Measurements from ENCODE around the gene MAP3K12.

Gene MAP3K12

DNA sequence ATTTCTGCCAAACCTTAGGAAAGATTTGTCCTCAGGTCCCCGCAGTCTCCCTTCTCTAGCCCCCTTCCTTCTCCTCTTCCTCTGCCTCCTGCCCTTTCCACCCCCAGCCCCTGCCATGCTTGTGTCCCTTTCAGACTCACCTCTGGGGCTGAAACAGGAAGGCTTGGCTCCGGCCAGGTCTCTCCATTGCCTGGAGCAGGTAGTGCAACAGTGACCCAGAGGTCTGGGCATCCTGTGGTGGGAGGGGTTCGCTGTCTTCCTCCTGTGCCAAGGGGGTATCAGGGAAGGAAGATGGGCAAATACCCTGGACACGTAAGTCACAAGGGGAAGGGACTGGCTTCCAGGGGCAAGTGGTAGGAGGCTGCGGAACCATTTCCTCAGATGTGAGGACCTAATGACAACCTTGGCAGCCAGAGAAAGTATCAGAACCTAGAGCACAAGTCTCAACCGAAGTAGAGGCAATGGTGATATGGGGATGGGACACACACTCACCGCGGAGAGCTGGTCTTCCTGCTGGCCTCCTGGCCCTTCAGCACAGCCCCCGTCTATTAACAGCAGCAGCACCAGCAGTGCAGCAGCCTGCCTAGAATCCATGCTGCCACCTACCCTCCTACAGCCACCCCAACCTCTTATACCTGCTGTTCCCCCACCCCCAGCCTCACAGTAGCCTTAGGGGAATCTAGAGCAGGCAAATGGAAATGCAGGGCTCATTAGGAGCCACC lies 7.8 kb upstream of the MAP3K12 start, which contains the start of gene NPFF:
Gene NPFF, minus strand, starts transcription at position 604 of the 722 bp plus-strand sequence. Its CDS starts 10 bp downstream, at position 594.
- no peak for DNase-seq (ENCODE audit: low read depth)
- no peaks in the 10 kb centered on the region for H3K9me3 ChIP-seq (ENCODE audit: control insufficient read depth, low read length)
- peaks cover 40% of the 10 kb centered on the region for H3K4me1 ChIP-seq (ENCODE audit: control insufficient read depth, insufficient read depth, low read length)
- H3K4me3 ChIP-seq (ENCODE audit: low read length) = no peak within 1 kb of the TSS
- H3K9ac ChIP-seq (ENCODE audit: low read length) = peak within 1 kb of the TSS; percentile 78
- no peaks in the 10 kb centered on the region for H3K27me3 ChIP-seq (replicated peaks; ENCODE audit: control insufficient read depth, insufficient read depth, low read length)
- H3K36me3 ChIP-seq (ENCODE audit: control insufficient read depth, insufficient read depth, low read length, severe bottlenecking) = peaks cover 42% of the 10 kb centered on the region

DNA sequence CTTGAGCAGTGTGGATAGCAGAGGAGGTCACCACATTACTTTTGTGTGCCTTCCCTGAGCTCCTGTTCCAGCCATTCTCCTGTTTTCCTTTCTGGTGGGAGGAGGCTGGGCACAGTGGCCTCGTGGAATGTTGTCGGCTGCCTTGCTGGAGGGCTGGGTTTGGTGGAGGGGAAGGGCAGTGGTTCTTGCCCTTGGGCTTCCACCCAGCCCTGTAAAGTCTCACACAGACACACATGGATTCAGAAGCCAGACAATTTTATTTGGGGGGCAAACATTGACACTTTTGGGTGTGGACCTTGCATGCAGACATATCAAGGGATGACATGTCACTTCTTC lies 7.2 kb upstream of the MAP3K12 start:
- peak overlapping the region; percentile 78 for H3K9ac ChIP-seq (ENCODE audit: low read length)
- no peak overlapping the region for H3K4me3 ChIP-seq (ENCODE audit: low read length)
- H3K36me3 ChIP-seq (ENCODE audit: control insufficient read depth, insufficient read depth, low read length, severe bottlenecking) = peaks cover 36% of the 10 kb centered on the region
- no peaks in the 10 kb centered on the region for H3K9me3 ChIP-seq (ENCODE audit: control insufficient read depth, low read length)
- peaks cover 46% of the 10 kb centered on the region for H3K4me1 ChIP-seq (ENCODE audit: control insufficient read depth, insufficient read depth, low read length)
- no peaks in the 10 kb centered on the region for H3K27me3 ChIP-seq (replicated peaks; ENCODE audit: control insufficient read depth, insufficient read depth, low read length)
- no peak for DNase-seq (ENCODE audit: low read depth)

GRCh38 chr12:53505555-53506449 lies 6.5 kb upstream of the MAP3K12 start:
- Histone ChIP-seq H3K4me3 (ENCODE audit: low read length) (no peak overlapping the region), H3K27me3 (replicated peaks; ENCODE audit: control insufficient read depth, insufficient read depth, low read length) (no peaks in the 10 kb centered on the region), H3K4me1 (ENCODE audit: control insufficient read depth, insufficient read depth, low read length) (peaks cover 47% of the 10 kb centered on the region), H3K9me3 (ENCODE audit: control insufficient read depth, low read length) (no peaks in the 10 kb centered on the region), H3K36me3 (ENCODE audit: control insufficient read depth, insufficient read depth, low read length, severe bottlenecking) (peaks cover 31% of the 10 kb centered on the region), H3K9ac (ENCODE audit: low read length) (peak overlapping the region; percentile 78)
- DNase-seq (ENCODE audit: low read depth) = no peak

GRCh38 chr12:53505086-53505485 lies 5.8 kb upstream of the MAP3K12 start:
- Histone ChIP-seq H3K27me3 (replicated peaks; ENCODE audit: control insufficient read depth, insufficient read depth, low read length) (no peaks in the 10 kb centered on the region), H3K36me3 (ENCODE audit: control insufficient read depth, insufficient read depth, low read length, severe bottlenecking) (peaks cover 27% of the 10 kb centered on the region), H3K4me1 (ENCODE audit: control insufficient read depth, insufficient read depth, low read length) (peaks cover 49% of the 10 kb centered on the region), H3K9me3 (ENCODE audit: control insufficient read depth, low read length) (no peaks in the 10 kb centered on the region), H3K9ac (ENCODE audit: low read length) (peak overlapping the region; percentile 78), H3K4me3 (ENCODE audit: low read length) (no peak overlapping the region)
- peak; percentile 40 for DNase-seq (ENCODE audit: low read depth)

GRCh38 chr12:53504004-53504920 lies 5.0 kb upstream of the MAP3K12 start:
- Histone ChIP-seq H3K9me3 (ENCODE audit: control insufficient read depth, low read length) (no peaks in the 10 kb centered on the region), H3K9ac (ENCODE audit: low read length) (peak overlapping the region; percentile 99), H3K27me3 (replicated peaks; ENCODE audit: control insufficient read depth, insufficient read depth, low read length) (no peaks in the 10 kb centered on the region), H3K4me3 (ENCODE audit: low read length) (no peak overlapping the region), H3K36me3 (ENCODE audit: control insufficient read depth, insufficient read depth, low read length, severe bottlenecking) (peaks cover 27% of the 10 kb centered on the region), H3K4me1 (ENCODE audit: control insufficient read depth, insufficient read depth, low read length) (peaks cover 54% of the 10 kb centered on the region)
- DNase-seq (ENCODE audit: low read depth) = no peak

DNA sequence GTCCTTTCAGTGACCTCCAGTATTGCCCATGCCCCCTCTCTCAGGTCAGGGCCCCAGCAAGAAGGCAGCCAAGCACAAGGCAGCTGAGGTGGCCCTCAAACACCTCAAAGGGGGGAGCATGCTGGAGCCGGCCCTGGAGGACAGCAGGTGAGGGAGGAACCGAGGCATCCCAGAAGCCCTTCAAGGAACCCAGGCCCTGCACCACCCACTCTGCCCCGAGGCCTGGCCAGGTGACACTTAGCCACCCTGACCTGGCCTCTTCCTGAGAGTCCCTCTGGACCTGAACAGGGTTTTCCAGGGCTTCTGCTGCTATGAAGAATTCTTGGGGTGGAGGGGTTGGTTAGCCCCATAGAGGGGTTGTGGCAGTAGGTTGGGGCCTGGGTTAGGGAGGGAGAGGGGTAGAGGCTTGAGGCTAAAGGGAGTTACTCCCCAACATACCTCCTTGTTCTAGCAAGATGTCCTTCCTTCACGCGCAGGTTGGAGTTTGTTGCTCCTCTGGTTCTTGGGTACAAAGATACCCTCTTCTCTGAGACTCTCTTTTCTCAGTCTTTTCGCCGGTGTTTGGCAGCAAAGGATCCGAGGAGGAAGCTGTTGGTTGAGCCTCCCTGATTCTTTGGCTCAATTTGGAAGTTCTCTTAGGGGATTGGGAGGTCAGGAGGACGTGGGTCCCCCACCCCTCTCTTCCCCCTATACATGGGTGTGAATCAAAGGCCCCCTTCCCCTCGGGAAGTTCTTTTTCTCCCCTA lies 3.9 kb upstream of the MAP3K12 start:
- Histone ChIP-seq H3K4me3 (ENCODE audit: low read length) (peak overlapping the region; percentile 56), H3K9ac (ENCODE audit: low read length) (peak overlapping the region; percentile 99), H3K27me3 (replicated peaks; ENCODE audit: control insufficient read depth, insufficient read depth, low read length) (no peaks in the 10 kb centered on the region), H3K36me3 (ENCODE audit: control insufficient read depth, insufficient read depth, low read length, severe bottlenecking) (peaks cover 22% of the 10 kb centered on the region), H3K4me1 (ENCODE audit: control insufficient read depth, insufficient read depth, low read length) (peaks cover 63% of the 10 kb centered on the region), H3K9me3 (ENCODE audit: control insufficient read depth, low read length) (no peaks in the 10 kb centered on the region)
- no peak for DNase-seq (ENCODE audit: low read depth)

DNA sequence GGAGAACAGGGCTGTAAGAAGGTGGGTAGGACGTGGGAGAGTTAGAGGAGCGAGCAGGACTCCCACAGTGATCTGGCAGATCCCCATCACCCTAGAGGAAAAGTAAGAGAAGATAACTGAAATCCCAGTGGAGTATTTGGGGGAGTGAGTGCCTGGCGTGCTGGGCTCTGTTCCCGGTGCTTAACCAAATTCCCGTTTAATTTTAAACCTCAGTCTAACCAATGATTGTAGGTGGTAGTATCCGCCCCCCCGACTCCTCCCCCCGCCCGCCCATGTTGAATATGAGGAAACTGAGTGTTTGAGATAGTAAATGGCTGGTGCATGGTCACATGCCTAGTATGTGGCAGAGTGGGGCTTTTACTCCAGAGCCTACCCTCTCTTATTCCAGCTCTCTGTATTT lies 3.1 kb upstream of the MAP3K12 start:
- Histone ChIP-seq H3K4me1 (ENCODE audit: control insufficient read depth, insufficient read depth, low read length) (peaks cover 66% of the 10 kb centered on the region), H3K9me3 (ENCODE audit: control insufficient read depth, low read length) (no peaks in the 10 kb centered on the region), H3K4me3 (ENCODE audit: low read length) (peak overlapping the region; percentile 95), H3K36me3 (ENCODE audit: control insufficient read depth, insufficient read depth, low read length, severe bottlenecking) (peaks cover 20% of the 10 kb centered on the region), H3K9ac (ENCODE audit: low read length) (peak overlapping the region; percentile 99), H3K27me3 (replicated peaks; ENCODE audit: control insufficient read depth, insufficient read depth, low read length) (no peaks in the 10 kb centered on the region)
- no peak for DNase-seq (ENCODE audit: low read depth)

DNA sequence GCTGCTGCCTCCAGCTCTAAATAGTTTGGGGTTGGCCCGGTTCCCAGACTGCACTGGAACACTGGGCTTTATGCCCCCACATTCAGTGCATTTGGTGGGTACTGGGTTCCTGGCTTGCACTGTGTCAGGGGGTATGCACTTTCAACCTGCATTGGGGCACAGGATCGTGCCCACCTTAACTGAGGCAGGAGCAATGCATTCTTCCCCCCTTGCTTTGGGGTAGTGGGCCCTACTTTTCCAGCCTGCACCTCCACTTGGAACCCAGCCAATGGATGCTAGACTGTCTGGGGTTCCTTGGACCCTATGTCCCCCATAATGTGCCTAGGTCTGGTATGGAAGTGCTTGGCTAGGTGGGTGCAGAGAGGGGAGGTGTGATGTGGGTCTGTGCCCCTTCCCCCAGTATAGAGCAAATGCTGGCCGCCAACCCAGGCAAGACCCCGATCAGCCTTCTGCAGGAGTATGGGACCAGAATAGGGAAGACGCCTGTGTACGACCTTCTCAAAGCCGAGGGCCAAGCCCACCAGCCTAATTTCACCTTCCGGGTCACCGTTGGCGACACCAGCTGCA lies 2.4 kb upstream of the MAP3K12 start:
- DNase-seq (ENCODE audit: low read depth) = no peak
- H3K27me3 ChIP-seq (replicated peaks; ENCODE audit: control insufficient read depth, insufficient read depth, low read length) = no peaks in the 10 kb centered on the region
- H3K4me1 ChIP-seq (ENCODE audit: control insufficient read depth, insufficient read depth, low read length) = peaks cover 70% of the 10 kb centered on the region
- peaks cover 13% of the 10 kb centered on the region for H3K36me3 ChIP-seq (ENCODE audit: control insufficient read depth, insufficient read depth, low read length, severe bottlenecking)
- H3K4me3 ChIP-seq (ENCODE audit: low read length) = peak overlapping the region; percentile 95
- no peaks in the 10 kb centered on the region for H3K9me3 ChIP-seq (ENCODE audit: control insufficient read depth, low read length)
- H3K9ac ChIP-seq (ENCODE audit: low read length) = peak overlapping the region; percentile 99

DNA sequence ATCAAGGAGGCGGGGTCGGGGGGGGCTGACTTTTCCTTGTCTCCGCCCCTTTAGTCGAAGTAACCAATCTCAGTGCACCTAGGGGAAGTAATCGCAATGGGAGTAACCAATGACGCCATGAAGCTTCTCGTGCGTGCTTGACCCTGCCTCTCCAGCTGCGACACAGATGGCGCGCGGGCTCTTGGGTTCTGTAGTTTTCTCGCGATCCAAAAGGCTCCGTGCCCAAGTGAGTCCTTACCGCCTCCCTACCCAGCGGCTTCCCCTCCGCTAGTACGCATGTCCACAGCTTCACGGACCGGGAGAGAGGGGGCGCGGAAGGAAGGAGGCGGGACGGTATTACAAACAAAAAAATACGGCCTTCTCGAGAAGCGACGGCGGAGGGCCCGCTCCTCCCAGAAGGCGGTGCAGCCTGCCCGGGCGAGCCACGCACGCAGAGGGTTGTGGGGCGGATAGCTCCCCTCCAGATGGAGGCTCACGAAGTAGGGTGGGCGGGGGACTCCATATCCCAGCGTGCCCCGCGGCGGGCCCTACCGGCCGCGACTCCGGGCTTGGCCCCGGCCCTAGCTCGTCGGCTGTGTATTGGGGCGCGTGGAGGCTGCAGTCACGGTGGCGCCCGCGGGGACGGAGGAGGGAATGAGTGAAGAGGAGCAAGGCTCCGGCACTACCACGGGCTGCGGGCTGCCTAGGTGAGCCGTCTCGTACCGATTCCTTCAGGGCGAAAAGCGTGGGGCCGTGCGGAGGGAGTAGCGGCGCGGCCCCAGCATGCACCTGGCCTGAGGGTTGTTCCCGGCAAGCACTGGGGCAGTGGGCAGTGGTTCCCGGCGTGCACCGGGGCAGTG lies 1.7 kb upstream of the MAP3K12 start, which contains the start of gene TARBP2:
Gene TARBP2, plus strand, starts transcription at position 508 of the 839 bp plus-strand sequence. Its CDS starts 126 bp downstream, at position 634.
- peaks cover 70% of the 10 kb centered on the region for H3K4me1 ChIP-seq (ENCODE audit: control insufficient read depth, insufficient read depth, low read length)

More for the DNA sequence above, 1.7 kb upstream of the MAP3K12 start, which contains the start of gene TARBP2:
- Histone ChIP-seq H3K9me3 (ENCODE audit: control insufficient read depth, low read length) (no peaks in the 10 kb centered on the region), H3K9ac (ENCODE audit: low read length) (peak within 1 kb of the TSS; percentile 99), H3K4me3 (ENCODE audit: low read length) (peak within 1 kb of the TSS; percentile 95), H3K27me3 (replicated peaks; ENCODE audit: control insufficient read depth, insufficient read depth, low read length) (no peaks in the 10 kb centered on the region), H3K36me3 (ENCODE audit: control insufficient read depth, insufficient read depth, low read length, severe bottlenecking) (peaks cover 12% of the 10 kb centered on the region)
- DNase-seq (ENCODE audit: low read depth) = peak; percentile 100
